Activated T-cell treated with anti-CD3 and anti-CD28 coated beads for 1 hour (primary cell): Measurements from ENCODE around the gene YTHDC2.

Source experiments
- DNase-seq: peaks from one replicate; pipeline ENCODE4 v3.0.0-alpha.2; 2020; ENCODE audit warnings: low read depth

The YTHDC2 gene

DNA sequence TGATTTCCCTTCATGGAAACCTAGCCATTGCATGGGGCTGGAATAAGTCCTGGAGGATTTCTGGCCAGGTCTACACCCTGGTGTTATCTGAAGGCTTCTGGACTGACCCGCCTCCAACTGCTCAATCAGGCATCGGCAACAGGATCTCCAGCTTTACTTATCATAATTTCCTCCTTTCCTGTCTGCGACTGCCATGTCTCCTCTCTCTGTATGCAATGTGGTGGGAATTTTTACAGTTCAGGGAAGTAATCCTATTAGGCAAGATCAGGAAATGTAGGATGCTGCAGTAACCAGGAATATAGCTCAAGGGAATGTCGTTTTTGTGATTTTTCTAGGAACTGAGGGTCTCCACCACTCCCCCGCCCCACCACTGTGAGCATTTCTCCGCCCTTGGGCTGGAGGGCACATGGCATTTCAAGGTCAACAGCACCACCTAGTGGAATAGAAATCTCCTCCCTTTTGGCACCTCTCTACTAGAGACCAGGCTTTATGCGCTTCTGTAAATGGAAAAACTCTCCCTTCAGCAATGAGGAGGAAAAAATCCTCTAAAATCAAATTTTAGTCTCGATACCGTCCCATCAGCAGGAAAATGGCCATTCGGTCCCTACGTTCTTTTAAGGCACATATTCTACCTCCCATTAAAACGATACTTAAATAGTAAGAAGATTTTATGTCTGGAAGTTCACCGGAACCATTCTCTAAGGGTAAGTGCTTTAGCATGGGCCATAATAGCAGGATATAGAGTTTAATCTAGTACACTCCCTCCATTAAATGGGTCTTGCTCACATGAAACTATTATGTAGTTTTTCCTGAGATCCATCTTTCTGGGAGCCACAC lies 93.0 kb downstream of the YTHDC2 start:
- DNase-seq, result peak; percentile 5

- no peak for DNase-seq
Observed at GRCh38 chr5:113607361-113607760, 93.9 kb downstream of the YTHDC2 start.

DNA sequence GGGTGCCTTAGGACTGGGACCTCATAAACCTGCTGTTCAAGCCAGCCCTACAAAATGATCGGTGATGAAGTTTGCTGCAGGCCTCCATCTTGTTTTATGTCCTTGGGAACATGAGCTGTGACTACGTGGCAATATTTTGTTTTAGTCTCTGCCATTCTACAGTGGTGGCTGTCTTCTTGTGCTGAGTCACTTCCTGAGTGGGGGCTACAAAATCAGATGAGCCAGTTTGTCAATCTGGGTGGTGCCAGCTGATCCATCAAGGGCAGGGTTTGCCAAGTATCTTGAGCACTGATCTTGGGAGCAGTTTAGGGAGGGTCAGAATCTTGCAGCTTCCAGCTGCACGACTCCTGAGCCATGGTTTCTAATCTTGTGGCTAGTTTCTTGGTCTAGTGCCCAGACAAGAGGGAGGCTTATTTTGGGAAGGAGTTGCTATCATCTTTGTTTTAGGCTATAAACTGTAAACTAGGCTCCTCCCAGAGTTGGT lies 94.7 kb downstream of the YTHDC2 start:
- DNase-seq, result no peak

GRCh38 chr5:113612060-113612496 lies 98.6 kb downstream of the YTHDC2 start:
- DNase-seq, result no peak

DNA sequence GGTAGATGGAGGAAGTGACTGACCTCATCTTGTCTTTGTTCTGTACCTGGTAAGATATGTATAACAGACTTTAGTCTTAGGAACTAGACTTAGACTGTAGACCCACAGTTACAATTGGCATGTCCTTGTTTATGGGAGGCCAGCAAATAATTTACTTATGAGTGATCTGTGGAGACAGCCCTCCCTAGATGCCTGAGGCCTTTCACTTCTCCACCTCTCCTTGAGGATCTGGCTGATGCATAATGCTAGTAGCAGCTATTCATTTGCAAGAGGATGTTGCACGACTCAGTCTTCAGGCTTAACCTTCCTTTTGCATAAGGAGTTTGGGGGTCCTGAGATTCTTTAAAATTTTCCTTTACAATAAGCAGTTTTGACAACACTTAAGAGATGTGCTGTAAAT lies 100.7 kb downstream of the YTHDC2 start:
- DNase-seq, result no peak

GRCh38 chr5:113615708-113616107 lies 102.2 kb downstream of the YTHDC2 start:
- no peak for DNase-seq

DNA sequence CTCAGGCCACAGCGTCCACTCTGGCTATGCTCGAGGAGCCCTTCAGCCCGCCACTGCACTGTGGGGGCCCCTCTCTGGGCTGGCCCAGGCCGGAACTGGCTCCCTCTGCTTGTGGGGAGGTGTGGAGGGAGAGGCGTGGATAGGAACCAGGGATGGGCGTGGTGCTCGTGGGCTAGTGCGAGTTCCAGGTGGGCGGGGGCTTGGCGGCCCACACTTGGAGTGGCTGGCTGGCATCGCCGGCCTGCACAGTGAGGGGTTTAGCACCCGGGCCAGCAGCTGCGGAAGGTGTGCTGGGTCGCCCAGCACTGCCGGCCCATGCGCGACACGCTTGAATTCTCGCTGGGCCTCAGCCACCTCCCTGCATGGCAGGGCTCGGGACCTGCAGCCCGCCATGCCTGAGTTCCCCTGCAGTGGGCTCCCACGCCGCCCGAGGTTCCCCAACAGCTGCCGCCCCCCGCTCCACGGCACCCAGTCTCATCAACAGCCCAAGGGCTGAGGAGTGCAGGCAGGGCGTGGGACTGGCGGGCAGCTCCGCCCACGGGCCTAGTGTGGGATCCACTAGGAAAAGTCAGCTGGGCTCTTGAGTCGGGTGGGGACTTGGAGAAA lies 103.8 kb downstream of the YTHDC2 start:
- no peak for DNase-seq

DNA sequence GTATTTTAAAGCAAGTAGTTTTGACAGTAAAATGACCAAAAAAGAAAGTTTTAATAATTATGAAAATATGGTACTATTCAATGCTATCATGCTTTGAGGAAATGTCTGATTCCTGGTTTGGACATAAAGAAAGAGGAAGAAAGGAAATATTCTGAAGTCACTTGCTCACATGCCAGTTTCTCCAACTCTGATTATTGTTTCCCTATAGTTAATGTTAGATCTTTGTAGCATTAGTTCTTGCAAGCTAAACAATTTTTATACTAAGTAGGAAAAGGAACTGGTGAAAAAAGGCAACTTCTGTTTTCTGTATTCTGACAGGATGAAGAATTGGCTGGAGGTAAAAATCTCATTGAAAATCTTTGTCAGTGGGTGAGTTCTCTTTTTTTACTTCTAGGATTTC lies 119.5 kb downstream of the YTHDC2 start:
- DNase-seq, result no peak

- no peak for DNase-seq
Observed at GRCh38 chr5:113634957-113635356, 121.5 kb downstream of the YTHDC2 start.

- DNase-seq, result no peak
Observed at GRCh38 chr5:113641715-113642114, 128.2 kb downstream of the YTHDC2 start.
